H9 (cell line): Measurements from ENCODE around the gene REXO4. TPM values are rescaled to one million over a fixed set of nuclear protein-coding genes. Genes with fewer than 3 reads are reported as not detected.

Experiments
- DNase-seq: peaks from one replicate; pipeline ENCODE4 v3.0.0-alpha.2; 2017
- H2AFZ ChIP-seq: one replicate; pipeline ENCODE4 v1.6.1; 2013; ENCODE audit warnings: mild to moderate bottlenecking, low read length, control low read depth, moderate library complexity
- H2AK5ac ChIP-seq: 2 replicates; pipeline ENCODE4 v1.6.1; 2013; ENCODE audit warnings: low read length, control low read depth, mixed read lengths; ENCODE audit not compliant: insufficient read length
- H2BK120ac ChIP-seq: one replicate; pipeline ENCODE4 v1.6.1; 2013; ENCODE audit warnings: low read depth, mild to moderate bottlenecking, low read length, control low read depth, inconsistent platforms; ENCODE audit not compliant: poor library complexity, severe bottlenecking
- H2BK12ac ChIP-seq: 2 replicates; pipeline ENCODE4 v1.6.1; 2013; ENCODE audit warnings: low read length, control low read depth, mixed read lengths, low read depth; ENCODE audit not compliant: insufficient read length
- H2BK15ac ChIP-seq: 2 replicates; pipeline ENCODE4 v1.6.1; 2013; ENCODE audit warnings: low read depth, low read length, control low read depth
- H2BK20ac ChIP-seq: one replicate; pipeline ENCODE4 v1.6.1; 2013; ENCODE audit warnings: low read depth, mild to moderate bottlenecking, low read length, control low read depth, inconsistent platforms; ENCODE audit not compliant: poor library complexity, severe bottlenecking
- H2BK5ac ChIP-seq: 2 replicates; pipeline ENCODE4 v1.6.1; 2013; ENCODE audit warnings: low read length, control low read depth, mixed read lengths; ENCODE audit not compliant: insufficient read length
- H3K14ac ChIP-seq: 2 replicates; pipeline ENCODE4 v1.6.1; 2013; ENCODE audit warnings: low read length, control low read depth; ENCODE audit not compliant: insufficient read depth
- H3K18ac ChIP-seq: 2 replicates; pipeline ENCODE4 v1.6.1; 2013; ENCODE audit warnings: low read depth, mild to moderate bottlenecking, mixed read lengths, low read length, control low read depth; ENCODE audit not compliant: insufficient read length
- H3K23ac ChIP-seq: 2 replicates; pipeline ENCODE4 v1.6.1; 2013; ENCODE audit warnings: low read length, control low read depth, mixed read lengths, low read depth; ENCODE audit not compliant: insufficient read length
- H3K23me2 ChIP-seq: 2 replicates; pipeline ENCODE4 v1.6.1; 2013; ENCODE audit warnings: low read depth, mild to moderate bottlenecking, mixed read lengths, low read length, control low read depth; ENCODE audit not compliant: insufficient read length, poor library complexity, severe bottlenecking
- H3K27ac ChIP-seq: 2 replicates; pipeline ENCODE4 v1.5.1; 2013; ENCODE audit warnings: low read length, control low read depth, mixed read lengths, low read depth; ENCODE audit not compliant: insufficient read length
- H3K27me3 ChIP-seq: 2 replicates; pipeline ENCODE4 v1.6.1; 2013; ENCODE audit warnings: low read length, control low read depth, inconsistent platforms; ENCODE audit not compliant: insufficient read depth
- H3K4ac ChIP-seq: 2 replicates; pipeline ENCODE4 v1.6.1; 2013; ENCODE audit warnings: low read depth, mild to moderate bottlenecking, control low read depth, inconsistent platforms, low read length, moderate library complexity
- H3K4me1 ChIP-seq: 2 replicates; pipeline ENCODE4 v1.6.1; 2013; ENCODE audit warnings: low read length, control low read depth, inconsistent platforms; ENCODE audit not compliant: insufficient read depth
- H3K4me2 ChIP-seq: 2 replicates; pipeline ENCODE4 v1.6.1; 2013; ENCODE audit warnings: low read length, control low read depth, mixed read lengths; ENCODE audit not compliant: insufficient read length, insufficient read depth
- H3K56ac ChIP-seq: 2 replicates; pipeline ENCODE4 v1.6.1; 2013; ENCODE audit warnings: low read depth, mild to moderate bottlenecking, mixed read lengths, low read length, control low read depth; ENCODE audit not compliant: insufficient read length
- H3K79me1 ChIP-seq: 2 replicates; pipeline ENCODE4 v1.6.1; 2013; ENCODE audit warnings: low read depth, mild to moderate bottlenecking, moderate library complexity, low read length, control low read depth, inconsistent platforms; ENCODE audit not compliant: insufficient read depth, poor library complexity, severe bottlenecking
- H3K79me2 ChIP-seq: 2 replicates; pipeline ENCODE4 v1.6.1; 2013; ENCODE audit warnings: low read length, control low read depth, inconsistent platforms; ENCODE audit not compliant: insufficient read depth
- H3K9ac ChIP-seq: 2 replicates; pipeline ENCODE4 v1.6.1; 2013; ENCODE audit warnings: low read length, control low read depth, mixed read lengths; ENCODE audit not compliant: insufficient read length; ENCODE audit errors: extremely low read depth
- H3K9me3 ChIP-seq: one replicate; pipeline ENCODE4 v1.6.1; 2013; ENCODE audit warnings: low read depth, low read length, inconsistent platforms; ENCODE audit not compliant: control insufficient read depth
- H3T11ph ChIP-seq: one replicate; pipeline ENCODE4 v1.6.1; 2013; ENCODE audit warnings: mild to moderate bottlenecking, low read length, control low read depth, inconsistent platforms
- H4K20me1 ChIP-seq: one replicate; pipeline ENCODE4 v1.6.1; 2013; ENCODE audit not compliant: control insufficient read depth, insufficient read length, insufficient read depth
- H4K5ac ChIP-seq: 2 replicates; pipeline ENCODE4 v1.6.1; 2013; ENCODE audit warnings: low read depth, mild to moderate bottlenecking, mixed read lengths, low read length, control low read depth; ENCODE audit not compliant: insufficient read length
- H4K8ac ChIP-seq: replicated peaks from 2 replicates; pipeline ENCODE4 v1.6.1; 2013; ENCODE audit warnings: low read length, control low read depth, mixed read lengths, low read depth; ENCODE audit not compliant: insufficient read length
- H4K91ac ChIP-seq: 2 replicates; pipeline ENCODE4 v1.6.1; 2013; ENCODE audit warnings: low read depth, mild to moderate bottlenecking, moderate library complexity, mixed read lengths, low read length, control low read depth; ENCODE audit not compliant: insufficient read length
- H3K27ac Mint-ChIP-seq, 3 experiments: 2 replicates in 2 of 3; 3 replicates in 1 of 3; pipeline ENCODE4 v1.8.0; 2020 to 2021; ENCODE audit warnings: mixed read lengths in 3 of 3, mild to moderate bottlenecking in 1 of 3, moderate library complexity in 1 of 3
- H3K27me3 Mint-ChIP-seq: 2 replicates; pipeline ENCODE4 v1.8.0; 2021; ENCODE audit warnings: low read depth, mild to moderate bottlenecking, moderate library complexity, mixed read lengths
- H3K36me3 Mint-ChIP-seq, 3 experiments: 2 replicates in 2 of 3; 3 replicates in 1 of 3; pipeline ENCODE4 v1.8.0; 2020 to 2021; ENCODE audit warnings: low read depth in 3 of 3, mixed read lengths in 3 of 3; ENCODE audit not compliant: insufficient read depth in 1 of 3
- H3K4me1 Mint-ChIP-seq, 2 experiments: 2 replicates each; pipeline ENCODE4 v1.8.0; 2020; ENCODE audit warnings: mixed read lengths in 2 of 2
- H3K4me3 Mint-ChIP-seq, 2 experiments: 2 replicates in 1 of 2; 3 replicates in 1 of 2; pipeline ENCODE4 v1.8.0; 2020 to 2021; ENCODE audit warnings: mild to moderate bottlenecking in 2 of 2, mixed read lengths in 2 of 2, moderate library complexity in 1 of 2
- H3K9me3 Mint-ChIP-seq, 2 experiments: 2 replicates in 1 of 2; 3 replicates in 1 of 2; pipeline ENCODE4 v1.8.0; 2020; ENCODE audit warnings: mild to moderate bottlenecking in 2 of 2, mixed read lengths in 2 of 2, moderate library complexity in 1 of 2
- WGBS: extraction: QIAGEN DNeasy Blood & Tissue Kit; methylation state at CpG from one replicate; pipeline ENCODE4 v1.1.7; 2013; ENCODE audit warnings: missing lambda C conversion rate, low lambda C conversion rate, mixed read lengths; ENCODE audit not compliant: insufficient read length; ENCODE audit errors: extremely low coverage; 5-methylcytosine and 5-hydroxymethylcytosine counted together
- total RNA-seq: library from RNA; stranded (reverse); gene quantifications from 2 replicates; pipeline ENCODE4 v1.2.1, GENCODE V29; 2021
- TF ChIP-seq, protein P1 (sequence below): fragments of 200-600 bp; sonication (generic); conservative IDR thresholded peaks from 3 replicates; pipeline ENCODE4 v1.8.0; 2021; ENCODE audit warnings: antibody characterized with exemption, mild to moderate bottlenecking

The REXO4 gene
- total RNA-seq, 1 experiment from 2014 or later = 35.2 TPM

DNA sequence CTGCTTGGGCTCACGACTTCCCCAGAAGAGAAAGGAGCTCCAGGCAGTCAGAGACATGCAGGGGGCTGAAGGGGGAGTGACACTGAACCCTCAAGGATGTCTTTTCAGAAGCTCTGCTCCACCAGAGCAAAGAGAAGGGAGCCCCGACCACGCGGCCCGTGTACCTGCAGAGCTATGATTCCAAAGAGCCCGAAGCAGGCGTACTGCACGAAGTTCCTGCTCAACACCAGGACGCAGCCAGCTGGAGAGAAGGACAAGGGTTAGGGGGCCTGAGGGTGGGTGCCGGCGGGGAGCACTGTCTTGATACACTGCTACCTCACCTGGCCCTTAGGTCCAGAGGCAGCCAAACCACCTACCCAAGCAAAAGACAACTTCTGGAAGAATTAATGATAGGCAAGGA is 51.4 kb downstream of the REXO4 start:
- no peaks in the 10 kb centered on the region for H3K4me1 Mint-ChIP-seq
- H3K27me3 ChIP-seq = no peaks in the 10 kb centered on the region
- no peaks in the 10 kb centered on the region for H3K23me2 ChIP-seq
- no peak overlapping the region for H2AK5ac ChIP-seq
- no CpG with 5 or more reads among the region's 11 CpGs for WGBS
- H2BK20ac ChIP-seq = no peak overlapping the region
- TF ChIP-seq, protein P1, sequence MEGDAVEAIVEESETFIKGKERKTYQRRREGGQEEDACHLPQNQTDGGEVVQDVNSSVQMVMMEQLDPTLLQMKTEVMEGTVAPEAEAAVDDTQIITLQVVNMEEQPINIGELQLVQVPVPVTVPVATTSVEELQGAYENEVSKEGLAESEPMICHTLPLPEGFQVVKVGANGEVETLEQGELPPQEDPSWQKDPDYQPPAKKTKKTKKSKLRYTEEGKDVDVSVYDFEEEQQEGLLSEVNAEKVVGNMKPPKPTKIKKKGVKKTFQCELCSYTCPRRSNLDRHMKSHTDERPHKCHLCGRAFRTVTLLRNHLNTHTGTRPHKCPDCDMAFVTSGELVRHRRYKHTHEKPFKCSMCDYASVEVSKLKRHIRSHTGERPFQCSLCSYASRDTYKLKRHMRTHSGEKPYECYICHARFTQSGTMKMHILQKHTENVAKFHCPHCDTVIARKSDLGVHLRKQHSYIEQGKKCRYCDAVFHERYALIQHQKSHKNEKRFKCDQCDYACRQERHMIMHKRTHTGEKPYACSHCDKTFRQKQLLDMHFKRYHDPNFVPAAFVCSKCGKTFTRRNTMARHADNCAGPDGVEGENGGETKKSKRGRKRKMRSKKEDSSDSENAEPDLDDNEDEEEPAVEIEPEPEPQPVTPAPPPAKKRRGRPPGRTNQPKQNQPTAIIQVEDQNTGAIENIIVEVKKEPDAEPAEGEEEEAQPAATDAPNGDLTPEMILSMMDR = no peak
- H3K9me3 Mint-ChIP-seq = no peaks in the 10 kb centered on the region
- no peak overlapping the region for H3K56ac ChIP-seq
- no peaks in the 10 kb centered on the region for H4K20me1 ChIP-seq
- no peak overlapping the region for H3T11ph ChIP-seq
- no peak overlapping the region for H3K9ac ChIP-seq
- H3K14ac ChIP-seq = no peak overlapping the region
- no peak overlapping the region for H2BK12ac ChIP-seq
- H3K27ac Mint-ChIP-seq = no peak overlapping the region
- no peak overlapping the region for H3K18ac ChIP-seq
- H2AFZ ChIP-seq = no peak overlapping the region
- no peaks in the 10 kb centered on the region for H3K4me1 ChIP-seq
- H3K36me3 Mint-ChIP-seq = peaks cover 36 to 90% (median 78%) of the 10 kb centered on the region in 3 experiments; a peak in 6 of 7 replicates
- DNase-seq = no peak
- no peak overlapping the region for H4K5ac ChIP-seq
- H4K91ac ChIP-seq = no peak overlapping the region
- no peak overlapping the region for H4K8ac ChIP-seq
- no peak overlapping the region for H2BK15ac ChIP-seq
- H3K23ac ChIP-seq = no peak overlapping the region
- H2BK120ac ChIP-seq = no peak overlapping the region
- H3K27me3 Mint-ChIP-seq = no peaks in the 10 kb centered on the region; the same call in 1 of the 2 replicates
- H3K4me2 ChIP-seq = no peak overlapping the region
- no peak overlapping the region for H3K4ac ChIP-seq
- H3K79me2 ChIP-seq = peaks cover 32% of the 10 kb centered on the region; the same call in 1 of the 2 replicates
- H3K79me1 ChIP-seq = peaks cover 18% of the 10 kb centered on the region
- no peak overlapping the region for H3K4me3 Mint-ChIP-seq
- no peaks in the 10 kb centered on the region for H3K9me3 ChIP-seq
- H2BK5ac ChIP-seq = no peak overlapping the region
- no peak overlapping the region for H3K27ac ChIP-seq
